ENCODE results near the gene VAX1.

The VAX1 gene

GRCh38 chr10:117163954-117164548 lies 26.0 kb upstream of the VAX1 start:
- no peak for DNase-seq

DNA sequence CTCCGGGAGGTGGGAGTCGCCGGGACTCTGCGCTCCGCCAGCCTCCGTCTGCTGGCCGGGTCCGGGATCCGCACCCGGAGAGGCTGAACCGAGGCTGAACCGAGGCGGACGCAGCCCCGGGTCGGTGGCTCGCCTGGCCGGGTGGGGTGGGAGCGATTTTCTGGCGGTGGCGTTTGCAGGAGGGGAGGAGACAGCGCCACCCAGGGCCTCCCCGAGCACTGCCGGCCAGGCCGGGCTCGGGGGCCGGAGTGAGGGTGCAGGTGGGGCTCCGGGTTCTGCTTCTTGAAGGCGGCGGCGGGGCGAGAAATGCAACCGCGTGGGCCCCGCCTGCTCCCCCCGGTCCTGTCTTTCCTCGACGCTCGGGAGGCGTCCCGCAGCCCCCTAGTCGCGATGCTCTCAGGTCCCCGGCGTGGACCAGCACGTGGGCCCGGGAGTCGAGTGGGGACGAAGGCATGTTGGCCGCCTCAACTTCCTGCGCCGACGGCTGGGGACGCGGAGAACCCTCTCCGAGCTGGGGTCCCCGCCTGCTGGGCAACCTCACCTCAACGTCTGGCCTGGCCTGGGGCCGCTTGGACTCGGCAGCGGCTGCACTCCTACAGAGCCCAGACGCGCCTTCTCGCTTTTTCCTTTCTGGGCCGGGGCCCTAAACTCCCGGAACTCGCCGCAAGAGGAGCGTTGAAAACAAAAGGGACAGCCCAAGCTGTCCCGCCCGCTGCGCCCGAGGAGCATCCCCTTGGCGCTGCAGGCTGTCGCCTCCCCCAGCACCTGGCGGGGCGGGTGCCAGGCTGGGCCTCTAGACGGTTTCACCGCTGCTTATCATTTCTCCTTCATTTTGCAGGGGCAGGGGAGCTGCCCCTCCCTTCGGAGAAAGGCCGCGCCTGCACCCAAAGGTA lies 25.2 kb upstream of the VAX1 start:
- DNase-seq, result peak; percentile 46

DNA sequence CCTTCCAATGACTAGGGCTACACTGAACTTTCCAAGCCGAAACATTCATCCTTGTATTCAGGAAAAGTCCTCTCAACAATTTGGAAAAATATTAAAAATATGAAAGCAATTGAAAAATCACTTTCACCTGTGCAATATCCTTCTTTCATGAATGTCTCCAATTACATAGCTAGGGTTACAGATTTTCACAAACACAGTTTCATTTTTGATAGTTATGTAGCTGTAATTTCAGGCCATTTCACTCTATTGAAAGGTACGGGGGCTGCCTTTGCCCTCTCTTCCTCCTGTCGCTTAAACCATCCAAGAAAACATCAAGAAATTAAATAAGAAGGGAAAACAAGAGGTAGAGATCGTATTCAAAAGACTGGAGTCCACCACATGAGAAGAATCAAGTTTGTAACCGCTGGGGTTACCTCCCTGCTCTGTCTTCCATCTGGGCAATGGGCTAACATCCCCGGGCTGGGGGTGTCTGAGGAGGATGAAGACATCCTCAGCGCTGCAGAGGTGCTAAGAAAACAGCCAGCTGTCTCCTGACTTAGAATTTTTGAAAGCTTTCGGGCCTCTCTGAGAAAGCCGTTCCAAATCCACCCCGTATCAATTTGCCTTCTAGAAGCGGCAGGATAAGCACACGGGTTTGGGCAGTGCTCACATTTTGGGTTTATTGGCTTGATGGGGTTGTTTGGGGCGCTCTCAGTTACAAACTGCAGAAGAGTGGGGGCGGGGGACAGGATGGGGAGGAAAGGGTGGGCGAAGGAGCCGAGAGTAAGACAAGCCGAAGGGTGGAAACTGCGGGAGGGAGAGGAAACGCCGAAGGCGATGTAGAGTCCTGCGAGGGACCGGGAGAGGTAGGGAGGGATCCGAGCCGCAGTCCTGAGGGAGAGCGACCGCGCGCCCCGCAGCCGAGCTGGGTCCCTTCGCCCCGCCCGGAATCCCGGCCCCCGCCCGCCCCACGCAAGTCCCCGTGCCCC lies 24.3 kb upstream of the VAX1 start:
- peak; percentile 46 for DNase-seq

GRCh38 chr10:117161386-117162033 lies 23.4 kb upstream of the VAX1 start:
- DNase-seq, result no peak

DNA sequence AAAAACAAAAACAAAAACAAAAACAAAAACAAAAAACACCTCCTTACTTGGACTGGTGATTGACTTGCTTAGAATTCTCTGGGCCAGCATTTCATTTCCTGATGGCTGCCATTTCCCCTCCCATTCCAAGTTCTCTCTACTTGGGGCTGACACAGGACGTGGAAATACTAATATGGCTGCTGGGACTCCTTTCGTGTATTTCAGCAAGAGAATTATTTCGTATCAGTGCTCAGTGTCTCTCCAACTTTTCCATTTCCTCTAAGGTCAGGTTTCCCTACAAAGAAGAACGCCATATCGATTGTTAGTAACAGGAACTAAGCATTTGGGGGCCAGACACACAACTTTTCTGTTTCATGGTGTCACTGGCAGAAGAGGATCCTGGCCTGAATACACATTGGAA lies 22.5 kb upstream of the VAX1 start:
- DNase-seq, result no peak

- no peak for DNase-seq
These were observed 21.3 kb upstream of the VAX1 start for GRCh38 chr10:117159390-117159789.

GRCh38 chr10:117158297-117158696 lies 20.2 kb upstream of the VAX1 start:
- no peak for DNase-seq

GRCh38 chr10:117152668-117153067 lies 14.6 kb upstream of the VAX1 start:
- DNase-seq, result no peak

DNA sequence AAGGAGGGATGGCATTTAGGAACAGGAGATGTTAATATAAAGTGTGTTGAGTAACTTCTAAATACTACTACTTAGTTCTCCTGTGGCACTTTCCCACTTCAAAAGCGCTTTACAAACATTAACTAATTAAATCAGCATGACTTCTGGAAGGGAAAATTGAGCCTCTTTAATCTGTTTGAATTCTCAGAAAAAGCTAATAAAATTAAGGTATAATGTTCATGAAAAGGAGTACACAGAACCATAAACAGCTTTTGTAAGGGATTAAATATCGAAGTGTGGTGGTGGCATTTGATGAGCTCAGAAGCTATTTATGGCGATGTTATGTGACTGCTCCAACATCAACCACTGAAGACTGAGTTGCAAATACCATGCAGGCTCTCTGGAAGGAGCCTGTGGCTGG lies 10.2 kb upstream of the VAX1 start:
- DNase-seq, result no peak

DNA sequence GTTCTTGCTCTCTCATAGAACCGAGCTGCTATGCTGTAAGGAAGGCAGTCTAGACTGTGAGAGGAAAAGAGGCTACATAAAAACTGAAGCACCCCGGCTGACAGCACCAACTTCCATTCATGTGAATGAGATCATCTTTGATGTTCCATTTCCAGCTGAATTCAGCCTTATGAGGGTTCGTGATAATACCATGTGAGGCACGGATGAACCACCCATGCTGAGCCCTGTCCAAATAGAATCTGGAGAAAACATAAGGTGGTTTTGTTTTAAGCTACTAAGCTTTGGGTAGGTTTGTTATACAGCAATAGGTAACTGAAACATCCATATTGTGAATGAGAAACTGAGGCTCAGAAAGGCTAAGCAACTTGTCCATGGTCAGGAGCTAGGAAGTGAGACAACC lies 6.9 kb upstream of the VAX1 start:
- DNase-seq, result no peak

GRCh38 chr10:117143103-117143823 lies 5.2 kb upstream of the VAX1 start:
- no peak for DNase-seq

- no peak for DNase-seq
These were observed 2.4 kb upstream of the VAX1 start for GRCh38 chr10:117140525-117140902.

- no peak for DNase-seq
These were observed 1.8 kb upstream of the VAX1 start for GRCh38 chr10:117139581-117140524.

DNA sequence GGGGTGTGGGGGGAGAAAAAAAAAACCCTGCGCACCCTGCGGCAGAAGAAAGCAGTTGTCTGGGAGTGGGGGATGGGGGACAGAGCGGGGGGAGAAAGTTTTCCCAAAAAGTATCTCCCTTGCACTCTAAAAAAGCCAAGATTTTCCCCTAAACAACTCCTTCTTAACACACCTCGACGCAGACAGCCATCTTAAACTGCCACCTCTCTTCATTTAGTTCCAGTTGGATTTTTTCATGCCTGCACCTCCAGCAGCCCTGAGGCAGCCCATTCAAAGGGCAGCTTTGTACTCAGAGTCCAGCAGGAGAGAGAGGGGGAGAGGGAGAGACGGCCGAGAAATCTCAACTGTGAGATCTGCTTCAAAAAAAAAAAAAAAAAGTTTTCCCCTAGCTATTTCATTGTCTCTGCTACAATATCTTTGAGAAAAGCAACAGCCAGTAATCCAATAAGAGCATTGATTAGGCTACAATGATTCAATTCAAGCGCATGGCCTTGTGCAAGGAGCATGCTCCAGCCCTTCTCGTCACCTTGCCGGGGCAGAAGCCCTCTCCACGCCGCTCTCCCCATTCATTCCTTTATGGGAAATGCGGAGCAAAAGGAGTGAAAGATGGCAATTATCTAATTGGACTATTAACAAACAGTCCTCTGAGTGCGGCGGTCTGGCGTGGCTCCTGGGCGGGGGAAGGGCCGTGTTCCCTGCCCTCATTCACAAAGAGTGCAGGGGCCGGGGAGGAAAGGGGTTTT lies 939 bp upstream of the VAX1 start:
- peak; percentile 43 for DNase-seq

DNA sequence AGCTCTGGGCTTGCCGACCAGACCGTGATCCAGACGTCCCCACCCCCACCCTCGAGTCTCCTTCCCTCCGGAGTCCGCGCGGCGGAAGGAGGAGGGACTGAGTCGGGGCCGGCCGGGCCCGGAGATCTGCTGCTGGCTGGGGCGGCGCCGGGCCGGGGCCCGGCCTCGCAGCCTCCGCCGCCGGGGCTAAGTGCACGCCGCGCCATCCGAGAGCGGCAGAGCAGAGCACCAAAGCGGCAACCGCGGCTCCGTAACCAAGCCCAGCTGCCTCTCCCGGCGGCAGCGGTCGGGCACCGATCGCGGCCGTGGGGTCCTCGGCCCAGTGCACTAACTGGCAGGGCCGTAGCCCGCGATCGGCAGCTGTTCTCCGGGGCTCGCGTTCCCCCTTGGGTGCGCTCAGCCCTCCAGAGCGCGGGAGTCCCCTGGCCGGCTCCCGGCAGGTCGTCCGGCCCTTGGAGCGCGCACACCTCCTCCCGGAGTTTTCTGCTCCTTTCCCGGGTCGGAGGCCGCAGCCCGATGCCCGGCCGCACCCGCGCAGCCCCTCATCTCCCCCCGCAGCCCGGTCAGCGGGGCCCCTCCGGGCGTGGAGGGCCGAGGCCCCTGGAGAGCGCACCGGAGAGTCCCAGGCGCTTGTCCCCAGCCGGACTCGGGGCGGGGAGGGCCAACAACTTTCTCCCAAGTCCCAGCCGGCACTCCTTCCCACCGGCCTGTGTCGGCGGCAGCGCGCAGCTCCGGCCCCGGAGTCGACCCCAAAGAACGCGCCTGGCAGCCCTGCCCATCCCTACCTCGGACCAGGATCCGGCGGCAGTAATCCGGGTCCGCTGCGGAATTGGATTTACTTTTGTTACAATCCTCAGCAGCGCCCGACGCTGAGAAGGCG lies 799 bp downstream of the VAX1 start:
- DNase-seq, result peak; percentile 54

- no peak for DNase-seq
These were observed 1.6 kb downstream of the VAX1 start for GRCh38 chr10:117136391-117136975.

DNA sequence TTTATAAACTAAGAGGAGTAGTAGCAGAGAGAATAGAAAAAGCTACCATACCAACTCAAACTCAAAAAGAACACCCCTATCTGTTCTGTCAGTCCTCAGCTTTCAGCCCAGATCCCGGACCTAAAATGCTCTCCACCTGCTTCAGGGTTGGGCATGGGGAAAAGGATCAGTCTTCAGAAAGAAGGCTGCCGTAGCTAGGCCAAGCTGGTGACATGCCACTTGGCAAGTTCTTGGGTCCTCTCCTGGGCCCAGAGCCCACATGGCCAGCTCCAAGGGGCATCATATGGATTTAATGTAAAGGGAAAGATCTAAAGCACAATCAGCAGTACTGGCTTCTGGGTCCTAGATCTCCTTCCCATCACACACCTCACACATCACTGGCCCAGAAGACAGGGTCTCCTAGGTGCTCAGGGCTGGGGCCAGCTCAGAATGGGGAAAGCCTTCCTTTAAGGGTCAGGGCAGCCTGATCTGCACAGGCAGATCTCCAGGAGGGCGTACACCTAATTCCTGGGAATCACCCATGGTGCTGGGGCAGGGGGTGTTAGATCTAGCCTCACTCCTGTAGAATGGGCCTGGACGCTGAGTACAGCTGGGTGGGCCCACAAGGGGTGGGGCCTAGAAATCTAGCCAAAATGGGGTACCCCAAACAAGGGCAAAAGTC lies 2.5 kb downstream of the VAX1 start:
- DNase-seq, result no peak

GRCh38 chr10:117135026-117135372 lies 3.1 kb downstream of the VAX1 start:
- no peak for DNase-seq

Data from DMS53 (cell line).